Peyer's patch (tissue), 4 donors: ENCODE results near the gene C15orf61. TPM values are rescaled to one million over a fixed set of nuclear protein-coding genes. Genes with fewer than 3 reads are reported as not detected.

ENCODE experiments used
- DNase-seq, 3 donors: peaks; one replicate each; pipeline ENCODE4 v3.0.0-alpha.2; 2017 to 2019
- H3K27ac ChIP-seq, 4 donors: fragments of 200-600 bp; sonication (generic); one replicate each; pipeline ENCODE4 v1.5.1; 2016 to 2019
- H3K27me3 ChIP-seq, 2 donors: fragments of 200-600 bp; sonication (generic); one replicate each; pipeline ENCODE4 v1.5.1; 2019
- H3K36me3 ChIP-seq, 3 donors: fragments of 200-600 bp; sonication (generic); one replicate each; pipeline ENCODE4 v1.5.1; 2016 to 2019
- H3K4me1 ChIP-seq, 4 donors: fragments of 200-600 bp; sonication (generic); one replicate each; pipeline ENCODE4 v1.5.1; 2016 to 2019
- H3K4me3 ChIP-seq, 4 donors: fragments of 200-600 bp; sonication (generic); 1 replicate in 3 of 4; 2 replicates in 1 of 4; pipeline ENCODE4 v1.5.1; 2016 to 2019; ENCODE audit warnings: mild to moderate bottlenecking in 1 of 4
- H3K9me3 ChIP-seq, 4 donors: fragments of 200-600 bp; sonication (generic); one replicate each; pipeline ENCODE4 v1.5.1; 2016 to 2019; ENCODE audit warnings: mild to moderate bottlenecking in 1 of 4
- POLR2A ChIP-seq, 2 donors: fragments of 450-650 bp; IDR thresholded peaks; one replicate each; pipeline ENCODE4 v1.5.1; 2017; ENCODE audit warnings: antibody characterized with exemption in 2 of 2, mild to moderate bottlenecking in 2 of 2, moderate library complexity in 2 of 2
- total RNA-seq, 4 donors: library from RNA; depleted of rRNA; stranded (reverse); fragments of >200 nt; gene quantifications; one replicate each; pipeline ENCODE4 v1.1.0, GENCODE V29; 2016
- TF ChIP-seq, protein P1 (sequence below), 6 experiments: fragments of 450-650 bp in 4 of 6; fragments of 200-600 bp in 2 of 6; sonication (generic) in 1 of 6; IDR thresholded peaks; one replicate each; pipeline ENCODE4 v1.5.1; 2017 to 2019; ENCODE audit warnings: antibody characterized with exemption in 6 of 6, mild to moderate bottlenecking in 3 of 6, moderate library complexity in 1 of 6

C15orf61 gene
- total RNA-seq, 4 donors from 2014 or later = 2.5 to 10.7 (median 7.6) TPM

DNA sequence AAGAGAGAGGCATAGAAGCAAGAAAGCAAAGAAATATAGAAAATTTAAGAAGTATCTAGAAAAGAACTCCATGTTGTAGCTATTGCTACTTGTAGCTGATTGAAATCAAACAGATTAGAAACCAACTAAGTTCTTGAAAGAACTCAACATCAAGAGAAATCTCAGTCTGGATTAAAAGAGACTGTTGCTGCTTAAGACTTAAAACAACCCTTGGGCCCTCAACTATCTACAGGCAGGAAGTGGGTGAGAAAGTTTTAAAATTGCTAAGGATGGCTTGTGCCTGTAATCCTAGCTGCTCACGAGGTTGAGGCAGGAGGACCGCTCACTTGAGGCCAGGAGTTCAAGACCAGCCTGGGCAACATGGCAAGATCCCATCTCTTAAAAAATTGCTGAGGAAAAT is 39.3 kb upstream of the C15orf61 start:
- Histone ChIP-seq H3K36me3 (no peaks in the 10 kb centered on the region), H3K27ac (no peak overlapping the region), H3K4me1 (no peaks in the 10 kb centered on the region), H3K27me3 (no peaks in the 10 kb centered on the region), H3K9me3 (no peaks in the 10 kb centered on the region), H3K4me3 (no peak overlapping the region)
- no peak for TF ChIP-seq POLR2A (IDR thresholded peaks at IDR 0.05)
- TF ChIP-seq, protein P1, sequence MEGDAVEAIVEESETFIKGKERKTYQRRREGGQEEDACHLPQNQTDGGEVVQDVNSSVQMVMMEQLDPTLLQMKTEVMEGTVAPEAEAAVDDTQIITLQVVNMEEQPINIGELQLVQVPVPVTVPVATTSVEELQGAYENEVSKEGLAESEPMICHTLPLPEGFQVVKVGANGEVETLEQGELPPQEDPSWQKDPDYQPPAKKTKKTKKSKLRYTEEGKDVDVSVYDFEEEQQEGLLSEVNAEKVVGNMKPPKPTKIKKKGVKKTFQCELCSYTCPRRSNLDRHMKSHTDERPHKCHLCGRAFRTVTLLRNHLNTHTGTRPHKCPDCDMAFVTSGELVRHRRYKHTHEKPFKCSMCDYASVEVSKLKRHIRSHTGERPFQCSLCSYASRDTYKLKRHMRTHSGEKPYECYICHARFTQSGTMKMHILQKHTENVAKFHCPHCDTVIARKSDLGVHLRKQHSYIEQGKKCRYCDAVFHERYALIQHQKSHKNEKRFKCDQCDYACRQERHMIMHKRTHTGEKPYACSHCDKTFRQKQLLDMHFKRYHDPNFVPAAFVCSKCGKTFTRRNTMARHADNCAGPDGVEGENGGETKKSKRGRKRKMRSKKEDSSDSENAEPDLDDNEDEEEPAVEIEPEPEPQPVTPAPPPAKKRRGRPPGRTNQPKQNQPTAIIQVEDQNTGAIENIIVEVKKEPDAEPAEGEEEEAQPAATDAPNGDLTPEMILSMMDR (IDR thresholded peaks at IDR 0.05) = no peak
- no peak for DNase-seq

DNA sequence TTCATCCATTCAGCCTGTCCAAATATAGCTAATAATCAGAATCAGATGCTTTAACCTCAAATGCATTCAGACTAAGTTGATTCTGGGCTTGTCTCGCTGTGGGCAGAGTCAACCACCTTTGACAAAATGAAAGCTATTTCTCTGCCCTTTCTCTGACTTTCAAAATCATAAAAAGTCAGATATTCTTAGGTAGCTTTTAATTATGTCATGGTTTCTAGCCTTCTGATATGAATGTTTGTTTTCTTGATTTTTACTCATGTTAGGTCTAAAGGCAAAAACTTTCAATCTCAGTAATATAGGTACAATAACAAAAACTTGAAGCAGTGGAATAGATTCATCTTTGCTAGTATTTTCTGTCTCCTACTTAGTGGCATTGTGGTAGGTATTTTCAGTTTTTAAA is 25.3 kb upstream of the C15orf61 start:
- Histone ChIP-seq H3K4me1 (no peaks in the 10 kb centered on the region), H3K4me3 (no peak overlapping the region), H3K36me3 (no peaks in the 10 kb centered on the region), H3K9me3 (no peaks in the 10 kb centered on the region), H3K27me3 (no peaks in the 10 kb centered on the region), H3K27ac (no peak overlapping the region)
- DNase-seq = no peak
- TF ChIP-seq, protein P1 (IDR thresholded peaks at IDR 0.05) = no peak
- TF ChIP-seq POLR2A (IDR thresholded peaks at IDR 0.05) = no peak

DNA sequence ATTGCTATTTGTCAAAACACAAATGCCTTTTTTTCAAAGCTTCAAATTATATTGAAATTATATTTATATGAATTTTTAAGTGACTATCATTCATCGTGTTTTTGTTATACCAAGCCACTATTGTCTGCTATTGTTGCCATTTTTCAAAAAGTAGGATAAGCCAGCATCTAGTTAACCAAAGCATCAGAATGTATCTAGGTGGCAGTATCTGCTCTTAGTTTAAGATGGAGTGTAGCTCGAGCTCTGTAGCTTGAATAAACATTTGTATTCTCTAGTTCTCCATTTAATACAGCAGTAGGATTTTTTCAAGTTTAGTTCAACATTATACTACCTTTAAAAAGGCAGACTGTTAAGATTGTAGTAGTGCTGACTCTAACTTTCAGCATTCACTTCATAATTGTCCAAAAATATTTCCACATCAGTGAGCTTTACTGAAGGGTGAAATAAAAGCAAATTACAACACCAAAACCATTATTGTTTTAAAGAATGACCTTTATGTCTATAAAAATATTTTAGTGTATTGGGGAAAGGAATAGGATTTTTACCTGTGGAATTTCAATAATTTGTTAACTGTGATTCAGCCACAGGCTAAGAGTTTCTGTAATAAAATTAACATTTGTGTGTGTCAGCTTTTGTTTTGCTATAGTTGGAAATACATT is 19.6 kb upstream of the C15orf61 start:
- Histone ChIP-seq H3K4me3 (no peak overlapping the region), H3K4me1 (no peaks in the 10 kb centered on the region), H3K27ac (no peak overlapping the region), H3K27me3 (no peaks in the 10 kb centered on the region), H3K36me3 (no peaks in the 10 kb centered on the region), H3K9me3 (no peaks in the 10 kb centered on the region)
- TF ChIP-seq, protein P1 (IDR thresholded peaks at IDR 0.05) = peak in 4 of 6 experiments; percentile 19 to 60 (median 46)
- TF ChIP-seq POLR2A (IDR thresholded peaks at IDR 0.05) = no peak
- no peak for DNase-seq

DNA sequence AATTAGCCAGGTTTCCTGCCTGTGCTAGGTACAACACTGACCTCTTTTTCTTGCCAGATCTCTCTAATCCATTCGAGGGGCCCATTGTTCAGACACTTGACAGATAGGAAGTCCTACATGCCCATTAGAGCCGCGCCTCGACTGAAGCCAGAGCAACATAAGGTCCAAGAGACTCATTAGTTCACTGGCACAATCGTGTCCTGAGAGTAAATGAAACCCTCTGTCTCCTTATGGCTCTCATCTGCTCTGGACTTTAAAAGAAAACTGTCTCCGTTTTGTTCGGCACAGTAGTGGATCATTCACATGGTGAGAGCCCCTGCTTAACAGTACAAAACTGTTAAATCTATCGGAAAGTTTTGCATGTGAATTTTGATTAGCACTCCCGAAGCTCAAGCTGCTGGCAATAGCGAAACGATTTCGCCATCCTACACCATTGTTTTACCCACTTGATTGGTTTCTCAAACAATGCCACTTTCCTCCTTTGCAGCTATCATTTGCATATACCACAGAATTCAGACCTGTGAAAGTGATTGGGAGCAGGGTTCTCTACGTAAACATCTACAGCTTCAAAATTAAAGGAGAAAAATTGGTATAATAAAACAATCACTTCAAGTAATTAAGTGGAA is 19.0 kb upstream of the C15orf61 start:
- Histone ChIP-seq H3K36me3 (no peaks in the 10 kb centered on the region), H3K27me3 (no peaks in the 10 kb centered on the region), H3K4me1 (no peaks in the 10 kb centered on the region), H3K27ac (no peak overlapping the region), H3K4me3 (no peak overlapping the region), H3K9me3 (no peaks in the 10 kb centered on the region)
- no peak for DNase-seq
- TF ChIP-seq, protein P1 (IDR thresholded peaks at IDR 0.05) = no peak
- TF ChIP-seq POLR2A (IDR thresholded peaks at IDR 0.05) = no peak

DNA sequence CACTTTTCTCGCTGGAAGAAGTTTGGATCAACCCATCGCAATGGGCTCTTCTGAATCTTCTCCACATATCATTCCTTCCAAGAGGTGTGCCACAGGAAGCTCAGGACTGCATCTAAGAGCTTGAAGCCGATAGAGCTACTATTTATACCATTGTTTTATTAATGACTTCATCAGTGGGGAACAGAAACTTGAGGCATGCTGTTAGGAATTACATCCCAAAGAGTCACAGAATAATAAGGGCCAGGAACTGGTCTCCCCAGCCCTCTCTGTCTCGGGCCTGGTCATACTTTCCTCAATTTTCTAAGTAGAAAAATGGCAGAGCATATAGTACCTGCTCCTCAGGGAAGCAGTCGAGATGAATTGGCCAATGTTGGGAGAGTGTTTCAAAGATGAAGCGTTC is 16.9 kb upstream of the C15orf61 start:
- H3K4me1 ChIP-seq = no peaks in the 10 kb centered on the region
- no peaks in the 10 kb centered on the region for H3K36me3 ChIP-seq
- no peaks in the 10 kb centered on the region for H3K9me3 ChIP-seq
- H3K4me3 ChIP-seq = no peak overlapping the region
- DNase-seq = no peak
- H3K27ac ChIP-seq = no peak overlapping the region
- no peaks in the 10 kb centered on the region for H3K27me3 ChIP-seq
- TF ChIP-seq, protein P1 (IDR thresholded peaks at IDR 0.05) = no peak
- TF ChIP-seq POLR2A (IDR thresholded peaks at IDR 0.05) = no peak
